Fibroblast of peridontal ligament (primary cell): ENCODE measurements around the gene ARHGAP30.

Experiments used
- DNase-seq: peaks from one replicate; pipeline ENCODE4 v3.0.0-alpha.2; 2010; ENCODE audit errors: extremely low read depth

ARHGAP30 gene

GRCh38 chr1:161013131-161013487 is 56.6 kb downstream of the ARHGAP30 start:
- DNase-seq = no peak

- DNase-seq = no peak
These were observed 57.3 kb downstream of the ARHGAP30 start for GRCh38 chr1:161012420-161012819.

GRCh38 chr1:161009602-161010211 is 60.0 kb downstream of the ARHGAP30 start:
- no peak for DNase-seq

GRCh38 chr1:161008869-161009510 is 60.7 kb downstream of the ARHGAP30 start:
- DNase-seq = no peak

- no peak for DNase-seq
These were observed 62.3 kb downstream of the ARHGAP30 start for GRCh38 chr1:161007369-161007768.

- no peak for DNase-seq
These were observed 63.1 kb downstream of the ARHGAP30 start for GRCh38 chr1:161006563-161006962.

GRCh38 chr1:161001525-161001924 is 68.2 kb downstream of the ARHGAP30 start:
- no peak for DNase-seq

GRCh38 chr1:161000736-161001480 is 68.8 kb downstream of the ARHGAP30 start:
- DNase-seq = no peak

GRCh38 chr1:160999376-160999775 is 70.3 kb downstream of the ARHGAP30 start:
- no peak for DNase-seq

GRCh38 chr1:160997323-160998038 is 72.2 kb downstream of the ARHGAP30 start:
- peak; percentile 52 for DNase-seq
